Neural crest cell (in vitro differentiated cells): ENCODE results near the gene CFAP73. TPM values are rescaled to one million over a fixed set of nuclear protein-coding genes. Genes with fewer than 3 reads are reported as not detected.

Source experiments
- DNase-seq: peaks from one replicate; pipeline ENCODE4 v3.0.0; 2021; ENCODE audit warnings: low read depth, mixed read lengths, low spot score
- H3K27ac Mint-ChIP-seq: one replicate; pipeline ENCODE4 v1.8.0; 2021; ENCODE audit warnings: mild to moderate bottlenecking, mixed read lengths; ENCODE audit not compliant: unreplicated experiment
- H3K27me3 Mint-ChIP-seq: 2 replicates; pipeline ENCODE4 v1.8.0; 2021; ENCODE audit warnings: low read depth, mild to moderate bottlenecking, mixed read lengths
- H3K36me3 Mint-ChIP-seq: 2 replicates; pipeline ENCODE4 v1.8.0; 2021; ENCODE audit warnings: low read depth, mild to moderate bottlenecking, mixed read lengths
- H3K4me1 Mint-ChIP-seq: 2 replicates; pipeline ENCODE4 v1.8.0; 2021; ENCODE audit warnings: mixed read lengths
- H3K4me3 Mint-ChIP-seq: one replicate; pipeline ENCODE4 v1.8.0; 2021; ENCODE audit warnings: mild to moderate bottlenecking, mixed read lengths
- H3K9me3 Mint-ChIP-seq: 2 replicates; pipeline ENCODE4 v1.8.0; 2021; ENCODE audit warnings: mixed read lengths
- CTCF ChIP-seq: fragments of 200-600 bp; sonication (generic); conservative IDR thresholded peaks from 2 replicates; pipeline ENCODE4 v1.5.0; 2021; ENCODE audit warnings: antibody characterized with exemption, mild to moderate bottlenecking
- long read RNA-seq: library from polyadenylated mRNA; unstranded; transcript quantifications from one replicate; pipeline ENCODE4 v2.0.0, GENCODE V29; 2020
- total RNA-seq: library from RNA; stranded (reverse); gene quantifications from 2 replicates; pipeline ENCODE4 v1.2.1, GENCODE V29; 2021

Gene CFAP73
- not detected in 2 replicates for total RNA-seq
- long read RNA-seq = 0 reads

GRCh38 chr12:113149361-113150150 is at the start of gene CFAP73:
TSS of gene CFAP73 (plus strand) at chr12:113149724. CDS start at chr12:113149858, 134 bp downstream.
- Mint-ChIP-seq H3K9me3 (peaks cover 5% of the 10 kb centered on the region), H3K27me3 (peaks cover 56% of the 10 kb centered on the region), H3K4me3 (no peak within 1 kb of the TSS), H3K4me1 (peaks cover 18% of the 10 kb centered on the region), H3K27ac (peak within 1 kb of the TSS; percentile 87), H3K36me3 (no peaks in the 10 kb centered on the region)
- DNase-seq = peak; percentile 70
- TF ChIP-seq CTCF = no peak

GRCh38 chr12:113099764-113100163 is 49.8 kb upstream of the CFAP73 start:
- H3K4me3 Mint-ChIP-seq = no peak overlapping the region
- H3K27me3 Mint-ChIP-seq = peaks cover 26% of the 10 kb centered on the region
- H3K9me3 Mint-ChIP-seq = no peaks in the 10 kb centered on the region
- H3K27ac Mint-ChIP-seq = no peak overlapping the region
- no peaks in the 10 kb centered on the region for H3K36me3 Mint-ChIP-seq
- H3K4me1 Mint-ChIP-seq = peaks cover 11% of the 10 kb centered on the region
- no peak for TF ChIP-seq CTCF
- DNase-seq = no peak

GRCh38 chr12:113101751-113102150 is 47.8 kb upstream of the CFAP73 start:
- Mint-ChIP-seq H3K27me3 (peaks cover 42% of the 10 kb centered on the region), H3K4me1 (peaks cover 11% of the 10 kb centered on the region), H3K36me3 (no peaks in the 10 kb centered on the region), H3K4me3 (no peak overlapping the region), H3K9me3 (no peaks in the 10 kb centered on the region), H3K27ac (no peak overlapping the region)
- no peak for DNase-seq
- no peak for TF ChIP-seq CTCF

- peaks cover 49% of the 10 kb centered on the region for H3K27me3 Mint-ChIP-seq
- DNase-seq = no peak
- peaks cover 7% of the 10 kb centered on the region for H3K4me1 Mint-ChIP-seq
- TF ChIP-seq CTCF = no peak
- H3K36me3 Mint-ChIP-seq = no peaks in the 10 kb centered on the region
- H3K4me3 Mint-ChIP-seq = no peak overlapping the region
- no peaks in the 10 kb centered on the region for H3K9me3 Mint-ChIP-seq
- no peak overlapping the region for H3K27ac Mint-ChIP-seq
Observed at GRCh38 chr12:113102811-113103210, 46.7 kb upstream of the CFAP73 start.

- peaks cover 47% of the 10 kb centered on the region for H3K27me3 Mint-ChIP-seq
- no peaks in the 10 kb centered on the region for H3K36me3 Mint-ChIP-seq
- no peak overlapping the region for H3K27ac Mint-ChIP-seq
- TF ChIP-seq CTCF = no peak
- no peaks in the 10 kb centered on the region for H3K4me1 Mint-ChIP-seq
- DNase-seq = no peak
- no peaks in the 10 kb centered on the region for H3K9me3 Mint-ChIP-seq
- H3K4me3 Mint-ChIP-seq = no peak overlapping the region
Observed at GRCh38 chr12:113103756-113104450, 45.6 kb upstream of the CFAP73 start.
